Activated CD8-positive, alpha-beta memory T cell treated with anti-CD3 and anti-CD28 coated beads for 48 hours (primary cell): ENCODE results near the gene VWA5B2.

Experiments used
- DNase-seq, 3 experiments: peaks; one replicate each; pipeline ENCODE4 v3.0.0-alpha.2; 2020; ENCODE audit warnings: low read depth in 2 of 3, low spot score in 2 of 3

The VWA5B2 gene

DNA sequence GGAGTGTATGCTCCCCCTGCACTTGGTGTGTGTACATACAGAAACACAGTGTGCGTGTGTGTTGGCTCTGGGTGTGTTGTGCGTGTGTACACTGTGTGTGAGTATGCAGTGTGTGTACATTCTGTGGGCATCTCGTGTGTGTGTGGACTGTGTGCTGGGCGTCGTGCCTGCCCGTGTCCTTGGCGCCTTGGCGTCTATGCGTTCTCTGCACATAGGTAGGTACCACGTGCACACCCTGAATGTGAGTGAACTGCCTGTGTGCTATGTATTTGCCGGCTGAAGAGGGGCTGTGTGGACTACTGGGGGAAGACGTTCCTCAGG is 46.0 kb downstream of the VWA5B2 start:
- DNase-seq, result no peak

DNA sequence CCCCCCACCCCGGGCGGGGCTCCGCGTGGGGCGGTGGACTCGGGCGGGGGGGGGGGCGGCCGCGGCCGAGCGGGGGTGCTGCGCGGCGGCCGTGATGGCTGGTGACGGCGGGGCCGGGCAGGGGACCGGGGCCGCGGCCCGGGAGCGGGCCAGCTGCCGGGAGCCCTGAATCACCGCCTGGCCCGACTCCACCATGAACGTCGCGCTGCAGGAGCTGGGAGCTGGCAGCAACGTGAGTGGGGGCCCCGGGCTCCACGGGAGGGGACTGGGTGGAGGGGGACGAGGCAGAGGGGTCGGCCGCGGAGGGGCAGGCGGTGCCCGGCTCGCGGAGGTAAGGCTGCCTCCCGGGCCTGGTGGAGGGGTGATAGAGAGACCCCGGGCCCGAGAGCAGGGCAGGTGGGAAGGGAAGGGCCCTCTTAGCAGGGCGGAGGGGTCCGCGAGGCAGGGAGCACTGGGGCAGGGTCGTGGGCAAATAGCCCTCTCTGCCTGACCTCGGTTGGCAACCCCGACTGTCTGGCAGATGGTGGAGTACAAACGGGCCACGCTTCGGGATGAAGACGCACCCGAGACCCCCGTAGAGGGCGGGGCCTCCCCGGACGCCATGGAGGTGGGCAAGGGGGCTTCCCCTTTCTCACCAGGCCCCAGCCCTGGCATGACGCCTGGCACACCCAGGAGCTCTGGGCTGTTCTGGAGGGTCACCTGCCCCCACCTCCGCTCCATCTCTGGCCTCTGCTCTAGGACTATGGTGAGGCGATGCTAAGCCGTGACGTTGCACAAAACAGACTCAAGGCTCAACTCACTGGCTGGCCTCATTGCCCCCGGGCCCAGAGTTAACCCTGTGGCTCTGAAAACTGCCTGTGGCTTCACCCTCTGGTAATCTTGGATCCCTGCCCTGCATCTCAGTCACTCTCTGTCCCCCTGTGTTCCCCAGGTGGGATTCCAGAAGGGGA is 46.9 kb downstream of the VWA5B2 start, which contains the start of gene ECE2:
ECE2 (plus strand) TSS at position 62 of the 950 bp plus-strand sequence; CDS start at position 194, 132 bp downstream.
- DNase-seq, result no peak

DNA sequence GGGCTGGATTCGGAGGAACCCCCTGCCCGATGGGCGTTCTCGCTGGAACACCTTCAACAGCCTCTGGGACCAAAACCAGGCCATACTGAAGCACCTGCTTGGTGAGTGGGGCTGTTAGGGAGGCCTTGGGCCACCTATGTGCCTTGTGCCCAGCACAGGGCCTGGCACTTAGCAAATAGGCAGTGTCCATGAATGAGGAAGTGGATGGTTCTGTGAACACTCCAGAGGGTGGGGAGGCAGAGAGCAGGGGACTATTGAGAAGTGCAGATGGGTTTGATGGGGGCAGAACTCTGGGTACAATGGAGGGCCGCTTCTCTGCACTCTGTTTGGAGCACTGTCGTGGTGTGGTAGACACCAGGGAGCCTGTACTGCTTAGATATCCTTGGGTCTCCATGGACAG is 48.0 kb downstream of the VWA5B2 start:
- DNase-seq, result no peak

DNA sequence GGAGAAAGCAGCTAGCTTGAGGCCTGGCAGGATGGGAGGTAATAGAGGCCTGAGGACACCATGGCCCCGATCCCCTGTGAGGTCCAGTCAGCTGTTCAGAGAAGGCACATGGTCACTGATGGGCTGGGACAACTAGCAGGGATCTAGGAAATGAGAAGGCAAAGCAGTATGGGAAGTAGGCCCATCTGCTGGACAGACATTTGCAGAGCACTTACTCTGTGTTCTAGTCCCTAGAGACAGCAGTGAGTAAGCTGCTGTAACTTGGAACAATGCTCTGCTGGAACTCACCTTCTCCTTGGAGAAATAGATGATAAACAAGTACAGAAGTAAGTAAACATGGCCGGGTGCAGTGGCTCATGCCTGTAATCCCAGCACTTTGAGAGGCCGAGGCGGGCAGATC is 53.6 kb downstream of the VWA5B2 start:
- no peak for DNase-seq

DNA sequence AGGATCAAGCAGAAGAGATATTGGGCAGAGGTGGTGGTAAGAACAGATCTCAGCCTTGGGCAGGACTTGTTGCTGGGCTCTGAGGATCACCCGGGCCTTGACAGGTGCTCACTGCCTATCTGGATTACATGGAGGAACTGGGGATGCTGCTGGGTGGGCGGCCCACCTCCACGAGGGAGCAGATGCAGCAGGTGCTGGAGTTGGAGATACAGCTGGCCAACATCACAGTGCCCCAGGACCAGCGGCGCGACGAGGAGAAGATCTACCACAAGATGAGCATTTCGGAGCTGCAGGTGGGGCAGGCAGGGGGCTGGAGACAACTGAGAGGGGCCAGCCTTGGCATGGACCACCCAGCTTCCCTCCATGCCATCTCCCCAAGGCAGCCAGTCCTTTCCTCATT is 54.3 kb downstream of the VWA5B2 start:
- no peak for DNase-seq

DNA sequence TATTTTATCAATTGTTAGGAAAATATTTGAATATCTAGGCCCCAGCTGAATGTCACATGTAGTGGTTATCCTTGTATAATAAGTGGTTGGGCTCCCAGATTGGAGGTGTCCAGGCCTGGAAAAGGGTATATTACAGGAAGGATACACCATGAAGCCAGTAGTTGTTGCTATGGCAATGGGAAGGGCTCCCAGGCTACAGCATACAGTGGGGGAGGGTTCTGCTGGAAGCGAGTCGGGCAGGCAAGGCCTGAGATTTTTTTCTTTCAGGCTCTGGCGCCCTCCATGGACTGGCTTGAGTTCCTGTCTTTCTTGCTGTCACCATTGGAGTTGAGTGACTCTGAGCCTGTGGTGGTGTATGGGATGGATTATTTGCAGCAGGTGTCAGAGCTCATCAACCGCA is 55.3 kb downstream of the VWA5B2 start:
- no peak for DNase-seq

DNA sequence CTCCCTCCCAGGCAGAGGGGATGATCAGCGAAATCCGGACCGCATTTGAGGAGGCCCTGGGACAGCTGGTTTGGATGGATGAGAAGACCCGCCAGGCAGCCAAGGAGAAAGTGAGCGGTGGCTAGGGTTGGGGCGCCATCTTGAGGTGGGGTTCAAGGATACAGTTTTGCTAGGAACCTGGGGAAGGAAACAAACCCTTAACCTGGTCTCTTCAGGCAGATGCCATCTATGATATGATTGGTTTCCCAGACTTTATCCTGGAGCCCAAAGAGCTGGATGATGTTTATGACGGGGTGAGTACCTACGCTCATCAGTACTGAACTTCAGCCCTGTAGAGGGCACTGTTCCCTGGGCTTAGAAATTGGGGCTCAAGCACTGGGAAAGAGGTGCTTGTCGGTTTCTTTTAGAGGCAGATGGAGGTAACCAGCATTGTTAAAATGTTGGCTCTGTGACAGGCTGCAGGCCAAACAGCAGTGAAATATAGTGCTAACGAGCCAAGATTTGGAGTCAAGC is 60.1 kb downstream of the VWA5B2 start:
- DNase-seq, result peak; percentile 31 to 50 (median 49)

DNA sequence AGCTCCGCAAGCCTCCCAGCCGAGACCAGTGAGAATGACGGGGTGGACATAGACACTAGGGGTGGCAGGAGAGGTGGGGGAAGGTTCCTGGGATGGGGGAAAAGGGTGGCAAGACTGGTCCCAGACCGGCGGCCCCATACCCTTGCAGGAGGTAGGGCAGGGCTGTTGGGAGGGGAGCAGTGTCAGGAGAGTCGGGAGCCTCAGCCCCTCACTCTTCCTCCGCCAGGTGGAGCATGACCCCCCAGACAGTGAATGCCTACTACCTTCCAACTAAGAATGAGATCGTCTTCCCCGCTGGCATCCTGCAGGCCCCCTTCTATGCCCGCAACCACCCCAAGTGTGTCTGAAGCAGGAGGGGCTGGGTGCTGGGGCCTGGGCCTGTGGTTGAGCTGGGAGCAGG is 60.9 kb downstream of the VWA5B2 start:
- DNase-seq, result no peak

DNA sequence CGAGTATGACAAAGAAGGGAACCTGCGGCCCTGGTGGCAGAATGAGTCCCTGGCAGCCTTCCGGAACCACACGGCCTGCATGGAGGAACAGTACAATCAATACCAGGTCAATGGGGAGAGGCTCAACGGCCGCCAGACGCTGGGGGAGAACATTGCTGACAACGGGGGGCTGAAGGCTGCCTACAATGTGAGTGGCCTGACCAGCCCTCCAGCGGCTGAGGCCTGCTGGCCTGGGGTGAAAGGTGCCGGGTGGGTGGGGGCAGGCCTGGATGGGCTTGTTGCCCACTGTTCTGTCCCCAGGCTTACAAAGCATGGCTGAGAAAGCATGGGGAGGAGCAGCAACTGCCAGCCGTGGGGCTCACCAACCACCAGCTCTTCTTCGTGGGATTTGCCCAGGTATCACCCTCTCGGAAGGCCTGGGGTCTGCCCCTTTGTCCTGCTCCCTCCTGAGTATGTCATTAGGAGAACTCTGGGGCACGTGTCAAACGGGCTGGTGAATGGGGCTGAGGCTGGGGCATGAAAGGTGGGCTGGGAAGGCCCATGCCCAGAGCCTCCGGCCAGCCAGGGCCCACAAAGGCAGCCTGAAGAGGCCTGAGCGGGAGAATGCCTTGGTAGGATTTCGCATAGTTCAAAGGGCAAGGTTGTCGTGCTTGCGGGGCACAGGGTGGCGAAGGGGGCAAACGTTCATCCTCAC is 61.8 kb downstream of the VWA5B2 start:
- no peak for DNase-seq
